OCI-LY7 (cell line): ENCODE results near the gene TARM1.

ENCODE experiments used
- CTCF ChIP-seq: fragments of 200-600 bp; sonication (generic); conservative IDR thresholded peaks from 2 replicates; pipeline ENCODE4 v1.5.1; 2014; ENCODE audit warnings: mild to moderate bottlenecking, antibody characterized with exemption, low read length, moderate library complexity, mixed read lengths
- EZH2phosphoT487 ChIP-seq: fragments of 200-600 bp; sonication (generic); IDR thresholded peaks from 2 replicates; pipeline ENCODE4 v1.6.1; 2018; ENCODE audit warnings: low read depth, borderline replicate concordance, mild to moderate bottlenecking, mixed run types, antibody characterized with exemption, low read length, moderate library complexity, mixed read lengths

DNA sequence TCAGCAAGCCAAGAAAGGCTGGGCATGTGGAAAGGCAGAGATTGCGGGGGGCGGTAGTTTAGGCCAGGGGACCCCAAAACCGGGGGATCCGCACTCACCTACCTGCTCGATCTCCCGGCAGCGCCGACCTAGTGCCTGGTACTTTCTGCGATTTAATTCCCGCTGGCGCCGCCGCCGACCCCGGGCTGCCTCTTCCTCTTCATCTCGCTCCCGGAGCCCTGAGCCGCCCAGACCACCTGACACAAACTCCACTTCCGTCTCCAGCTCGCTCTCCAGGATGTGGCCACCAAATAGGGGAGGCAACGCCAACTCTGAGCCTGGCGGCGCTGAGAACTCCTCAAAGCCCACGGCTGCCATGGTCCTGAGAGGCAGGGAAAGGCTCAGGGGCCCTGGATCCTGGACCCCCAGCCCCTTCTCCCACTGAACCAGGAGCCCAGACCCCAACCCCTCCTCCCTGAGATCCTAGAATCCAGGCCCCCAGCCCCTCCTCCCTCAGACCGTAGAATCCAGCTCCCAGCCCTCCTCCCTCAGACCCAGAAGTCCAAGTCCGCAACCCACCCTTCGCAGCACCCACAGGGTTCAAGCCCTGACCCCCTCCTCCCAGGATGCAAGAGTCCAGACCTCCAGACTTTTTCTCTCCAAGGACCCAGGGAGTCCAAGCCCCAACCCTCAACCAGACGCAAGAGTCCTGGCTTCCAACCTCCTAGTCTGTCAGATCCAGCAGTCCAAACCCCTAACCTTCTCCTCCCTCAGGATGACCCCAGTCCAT, 33.4 kb upstream of the TARM1 start:
- TF ChIP-seq CTCF, result no peak
- TF ChIP-seq EZH2phosphoT487, result no peak
